ENCODE results near the gene NCAPD2.
"Not testable (repeated sequence)": the region's sequence is repeated elsewhere in the genome, so short reads cannot be mapped to it uniquely, and the experiment has no call there.

The NCAPD2 gene

DNA sequence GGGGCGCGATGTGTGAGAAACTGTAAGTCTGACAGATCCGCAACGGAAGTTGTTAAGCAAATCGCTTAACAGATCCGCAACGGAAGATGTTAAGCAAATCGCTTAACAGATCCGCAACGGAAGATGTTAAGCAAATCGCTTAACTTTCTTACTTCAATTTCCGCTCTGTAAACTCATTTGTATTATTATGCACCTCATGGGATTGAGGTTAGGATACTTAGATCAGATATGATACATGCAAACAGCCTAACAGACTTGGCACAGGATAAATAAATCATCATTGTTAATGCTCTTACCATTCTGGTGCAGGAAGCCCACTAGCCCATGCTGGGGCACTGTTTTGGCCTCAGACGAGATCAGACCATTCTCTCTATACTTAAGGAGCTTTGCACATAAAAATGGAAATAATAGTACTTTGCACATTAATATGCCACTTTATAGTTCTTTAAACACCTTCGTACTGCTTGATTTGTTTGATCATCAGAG is 399 bp downstream of the NCAPD2 start:
- peak overlapping the region; percentile 95 for H3K4me3 ChIP-seq (ENCODE audit: low read depth, low read length)
- TF ChIP-seq, protein P1, sequence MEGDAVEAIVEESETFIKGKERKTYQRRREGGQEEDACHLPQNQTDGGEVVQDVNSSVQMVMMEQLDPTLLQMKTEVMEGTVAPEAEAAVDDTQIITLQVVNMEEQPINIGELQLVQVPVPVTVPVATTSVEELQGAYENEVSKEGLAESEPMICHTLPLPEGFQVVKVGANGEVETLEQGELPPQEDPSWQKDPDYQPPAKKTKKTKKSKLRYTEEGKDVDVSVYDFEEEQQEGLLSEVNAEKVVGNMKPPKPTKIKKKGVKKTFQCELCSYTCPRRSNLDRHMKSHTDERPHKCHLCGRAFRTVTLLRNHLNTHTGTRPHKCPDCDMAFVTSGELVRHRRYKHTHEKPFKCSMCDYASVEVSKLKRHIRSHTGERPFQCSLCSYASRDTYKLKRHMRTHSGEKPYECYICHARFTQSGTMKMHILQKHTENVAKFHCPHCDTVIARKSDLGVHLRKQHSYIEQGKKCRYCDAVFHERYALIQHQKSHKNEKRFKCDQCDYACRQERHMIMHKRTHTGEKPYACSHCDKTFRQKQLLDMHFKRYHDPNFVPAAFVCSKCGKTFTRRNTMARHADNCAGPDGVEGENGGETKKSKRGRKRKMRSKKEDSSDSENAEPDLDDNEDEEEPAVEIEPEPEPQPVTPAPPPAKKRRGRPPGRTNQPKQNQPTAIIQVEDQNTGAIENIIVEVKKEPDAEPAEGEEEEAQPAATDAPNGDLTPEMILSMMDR (IDR thresholded peaks at IDR 0.05; ENCODE audit: low read depth, low read length): no peak
- TF ChIP-seq, protein P2, sequence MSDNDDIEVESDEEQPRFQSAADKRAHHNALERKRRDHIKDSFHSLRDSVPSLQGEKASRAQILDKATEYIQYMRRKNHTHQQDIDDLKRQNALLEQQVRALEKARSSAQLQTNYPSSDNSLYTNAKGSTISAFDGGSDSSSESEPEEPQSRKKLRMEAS (IDR thresholded peaks at IDR 0.05; ENCODE audit: low read depth, low read length): no peak
- TF ChIP-seq POLR2A (IDR thresholded peaks at IDR 0.05; ENCODE audit: extremely low read depth, insufficient read length): no peak
- TF ChIP-seq MYC (IDR thresholded peaks at IDR 0.05; ENCODE audit: low read depth, low read length): no peak; the same call in 1 of the 2 replicates
- DNase-seq (ENCODE audit: low read depth): no peak

DNA sequence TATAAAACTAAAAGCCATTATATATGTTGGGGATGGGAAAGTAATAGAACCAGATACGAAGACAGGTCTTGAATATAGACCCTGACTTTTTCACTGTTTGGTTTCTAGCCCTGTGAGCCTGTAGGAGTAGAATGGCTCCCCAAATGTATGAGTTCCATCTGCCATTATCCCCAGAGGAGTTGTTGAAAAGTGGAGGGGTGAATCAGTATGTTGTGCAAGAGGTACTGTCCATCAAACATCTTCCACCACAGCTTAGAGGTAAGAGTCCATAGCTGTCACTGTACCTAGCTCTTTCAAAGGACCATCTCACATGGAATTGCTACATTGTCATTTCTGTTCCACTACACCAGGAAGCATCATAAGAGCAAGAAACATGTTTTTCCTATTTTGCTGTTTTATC is 1.1 kb downstream of the NCAPD2 start:
- DNase-seq (ENCODE audit: low read depth): peak; percentile 73
- peak overlapping the region; percentile 95 for H3K4me3 ChIP-seq (ENCODE audit: low read depth, low read length)
- TF ChIP-seq MYC (IDR thresholded peaks at IDR 0.05; ENCODE audit: low read depth, low read length) (no peak), POLR2A (IDR thresholded peaks at IDR 0.05; ENCODE audit: extremely low read depth, insufficient read length) (no peak)
- TF ChIP-seq, protein P1 (IDR thresholded peaks at IDR 0.05; ENCODE audit: low read depth, low read length): no peak
- TF ChIP-seq, protein P2 (IDR thresholded peaks at IDR 0.05; ENCODE audit: low read depth, low read length): no peak

DNA sequence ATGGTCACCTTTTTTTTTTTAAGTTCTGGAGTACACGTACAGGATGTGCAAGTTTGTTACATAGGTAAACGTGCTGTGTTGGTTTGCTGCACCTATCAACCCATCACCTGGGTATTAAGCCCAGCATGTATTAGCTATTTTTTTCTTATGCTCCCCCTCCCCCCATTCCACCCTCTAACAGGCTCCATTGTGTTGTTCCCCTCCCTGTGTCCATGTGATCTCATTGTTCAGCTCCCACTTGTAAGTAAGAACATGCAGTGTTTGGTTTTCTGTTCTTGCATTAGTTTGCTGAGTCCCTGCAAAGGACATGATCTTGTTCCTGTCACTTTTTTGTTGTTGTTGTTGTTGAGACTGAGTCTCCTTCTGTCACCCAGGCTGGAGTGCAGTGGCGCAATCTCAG is 3.4 kb downstream of the NCAPD2 start:
- H3K4me3 ChIP-seq (ENCODE audit: low read depth, low read length); DNase-seq (ENCODE audit: low read depth): not testable (repeated sequence)

DNA sequence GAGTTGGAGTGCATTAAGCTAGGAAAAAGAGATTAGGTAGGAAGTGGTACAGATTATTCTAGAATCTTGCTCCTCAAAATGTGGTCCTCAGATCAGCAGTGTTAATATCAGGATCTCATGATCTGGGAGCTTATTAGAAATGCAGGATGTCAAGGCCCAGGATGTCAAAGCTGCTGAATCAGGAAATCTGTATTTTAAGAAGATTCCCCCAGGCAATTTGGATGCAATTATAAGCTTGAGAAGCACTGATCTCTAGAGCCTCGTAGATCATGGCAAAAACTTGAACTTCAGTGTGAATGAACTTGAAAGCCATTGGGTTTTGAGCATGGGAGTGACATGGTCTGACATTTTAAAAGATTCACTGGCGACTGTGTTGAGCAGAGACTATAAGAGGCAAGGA is 6.6 kb downstream of the NCAPD2 start:
- TF ChIP-seq POLR2A (IDR thresholded peaks at IDR 0.05; ENCODE audit: extremely low read depth, insufficient read length) (no peak), MYC (IDR thresholded peaks at IDR 0.05; ENCODE audit: low read depth, low read length) (no peak)
- TF ChIP-seq, protein P2 (IDR thresholded peaks at IDR 0.05; ENCODE audit: low read depth, low read length): no peak
- TF ChIP-seq, protein P1 (IDR thresholded peaks at IDR 0.05; ENCODE audit: low read depth, low read length): no peak
- no peak overlapping the region for H3K4me3 ChIP-seq (ENCODE audit: low read depth, low read length)
- DNase-seq (ENCODE audit: low read depth): no peak

DNA sequence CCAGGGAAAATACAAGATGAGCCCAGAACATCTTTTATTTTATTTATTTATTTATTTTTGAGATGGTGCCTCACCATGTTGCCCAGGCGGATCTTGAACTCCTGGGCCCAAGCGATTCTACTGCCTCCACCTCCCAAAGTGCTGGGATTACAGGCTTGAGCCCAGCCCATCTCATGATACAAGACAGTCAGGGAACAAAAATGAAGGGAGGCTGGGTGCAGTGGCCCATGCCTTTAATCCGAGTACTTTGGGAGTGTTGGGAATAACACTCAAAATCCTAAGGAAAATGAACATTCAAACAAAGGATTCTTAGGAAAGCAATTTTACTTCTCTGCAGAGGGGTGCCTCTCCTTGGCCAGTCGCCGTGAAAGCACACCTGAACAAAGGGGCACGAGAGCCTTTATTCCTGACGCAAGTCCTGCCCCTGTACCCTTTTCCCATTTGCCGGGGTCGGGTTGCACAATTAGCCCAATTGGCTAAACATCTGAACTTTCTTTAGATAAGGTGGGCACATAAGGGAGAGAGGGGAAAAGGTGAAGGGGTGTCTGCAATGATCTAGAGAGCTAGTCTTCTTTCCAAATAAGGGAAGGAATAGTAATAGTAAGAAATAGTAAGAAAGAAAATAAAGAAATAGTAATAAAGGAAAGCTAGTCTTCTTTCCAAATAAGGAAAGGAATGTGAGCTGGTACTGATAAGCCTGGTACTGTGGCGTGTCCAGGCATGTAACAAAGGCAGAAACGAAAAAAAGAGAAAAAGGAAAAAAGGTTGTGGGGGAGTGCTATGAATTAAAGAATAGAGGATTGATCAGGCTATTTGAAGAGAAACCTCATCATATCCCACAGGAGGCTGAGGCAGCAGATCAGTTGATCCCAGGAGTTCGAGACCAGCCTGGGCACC is 13.4 kb downstream of the NCAPD2 start:
- TF ChIP-seq POLR2A (IDR thresholded peaks at IDR 0.05; ENCODE audit: extremely low read depth, insufficient read length): no peak
- TF ChIP-seq, protein P2 (IDR thresholded peaks at IDR 0.05; ENCODE audit: low read depth, low read length): no peak
- no peak for TF ChIP-seq MYC (IDR thresholded peaks at IDR 0.05; ENCODE audit: low read depth, low read length)
- TF ChIP-seq, protein P1 (IDR thresholded peaks at IDR 0.05; ENCODE audit: low read depth, low read length): no peak
- no peak overlapping the region for H3K4me3 ChIP-seq (ENCODE audit: low read depth, low read length)
- DNase-seq (ENCODE audit: low read depth): no peak

DNA sequence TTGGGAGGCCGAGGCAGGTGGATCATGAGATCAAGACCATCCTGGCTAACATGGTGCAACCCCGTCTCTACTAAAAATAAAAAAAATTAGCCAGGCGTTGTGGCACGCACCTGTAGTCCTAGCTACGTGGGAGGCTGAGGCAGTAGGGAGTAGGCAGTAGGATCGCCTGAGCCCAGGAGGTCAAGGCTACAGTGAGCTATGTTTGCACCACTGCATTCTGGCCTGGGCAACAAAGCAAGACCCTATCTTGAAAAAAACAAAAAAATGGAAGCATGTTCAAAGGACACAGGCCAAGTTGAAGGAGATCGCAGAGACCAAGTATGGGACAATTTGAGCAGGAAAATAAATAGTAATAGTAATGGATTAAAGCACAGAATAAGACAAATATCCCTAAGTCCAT is 14.2 kb downstream of the NCAPD2 start:
- H3K4me3 ChIP-seq (ENCODE audit: low read depth, low read length): no peak overlapping the region
- no peak for TF ChIP-seq MYC (IDR thresholded peaks at IDR 0.05; ENCODE audit: low read depth, low read length)
- DNase-seq (ENCODE audit: low read depth): no peak
